IgD-negative memory B cell (primary cell): ENCODE measurements around the gene MTA3. TPM values are rescaled to one million over a fixed set of nuclear protein-coding genes. Genes with fewer than 3 reads are reported as not detected.
A peak's percentile ranks its signal among the peaks of the same experiment; 100 is the strongest.
"Not testable (repeated sequence)": the region's sequence is repeated elsewhere in the genome, so short reads cannot be mapped to it uniquely, and the experiment has no call there.

Experiments
- H3K27ac Mint-ChIP-seq, 3 donors: one replicate each; pipeline ENCODE4 v1.8.0; 2020 to 2022; ENCODE audit warnings: mild to moderate bottlenecking in 3 of 3, mixed read lengths in 3 of 3, moderate library complexity in 1 of 3
- H3K27me3 Mint-ChIP-seq: one replicate; pipeline ENCODE4 v1.8.0; 2021; ENCODE audit warnings: mixed read lengths
- H3K36me3 Mint-ChIP-seq: one replicate; pipeline ENCODE4 v1.8.0; 2020; ENCODE audit warnings: mild to moderate bottlenecking, mixed read lengths
- H3K4me1 Mint-ChIP-seq, 3 donors: one replicate each; pipeline ENCODE4 v1.8.0; 2020 to 2022; ENCODE audit warnings: mixed read lengths in 3 of 3, mild to moderate bottlenecking in 1 of 3
- H3K4me3 Mint-ChIP-seq, 4 donors: one replicate each; pipeline ENCODE4 v1.8.0; 2020 to 2022; ENCODE audit warnings: mild to moderate bottlenecking in 4 of 4, mixed read lengths in 4 of 4, moderate library complexity in 3 of 4
- H3K9me3 Mint-ChIP-seq, 3 donors: one replicate each; pipeline ENCODE4 v1.8.0; 2020 to 2021; ENCODE audit warnings: mixed read lengths in 3 of 3, mild to moderate bottlenecking in 1 of 3
- polyA plus RNA-seq: library from polyadenylated mRNA; unstranded; fragments of 300-500 nt; fragmentation: Illumina TruSeq; gene quantifications from one replicate; pipeline ENCODE4 v1.2.3, GENCODE V29; 2021

The MTA3 gene
- polyA plus RNA-seq, 1 donor from 2014 or later: 8.8 TPM

DNA sequence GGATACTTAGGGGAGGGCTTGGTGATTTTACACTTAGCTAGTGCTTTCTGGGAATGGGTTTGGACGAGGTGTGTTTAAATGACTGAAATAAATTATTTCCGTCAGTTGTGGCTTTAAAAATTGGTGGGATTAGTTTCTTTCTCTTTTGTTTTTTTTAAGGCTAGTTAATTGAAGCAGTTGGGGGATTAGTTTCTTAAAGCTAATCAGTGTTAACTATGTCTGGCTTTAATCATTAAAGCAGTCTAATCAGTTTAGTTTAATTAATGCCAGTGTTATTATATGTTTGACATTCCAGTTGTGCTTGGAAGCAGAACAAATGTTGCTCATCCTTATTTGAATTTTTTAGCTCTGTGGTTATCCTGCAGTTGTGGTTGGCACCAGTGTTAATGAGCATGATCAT, 10.2 kb downstream of the MTA3 start:
- Mint-ChIP-seq H3K4me1 (peaks cover 3 to 7% (median 5%) of the 10 kb centered on the region in 3 donors), H3K27ac (peak overlapping the region in 1 of 3 donors; percentile 60), H3K4me3 (no peak overlapping the region), H3K9me3 (no peaks in the 10 kb centered on the region), H3K36me3 (peaks cover 18% of the 10 kb centered on the region), H3K27me3 (no peaks in the 10 kb centered on the region)

DNA sequence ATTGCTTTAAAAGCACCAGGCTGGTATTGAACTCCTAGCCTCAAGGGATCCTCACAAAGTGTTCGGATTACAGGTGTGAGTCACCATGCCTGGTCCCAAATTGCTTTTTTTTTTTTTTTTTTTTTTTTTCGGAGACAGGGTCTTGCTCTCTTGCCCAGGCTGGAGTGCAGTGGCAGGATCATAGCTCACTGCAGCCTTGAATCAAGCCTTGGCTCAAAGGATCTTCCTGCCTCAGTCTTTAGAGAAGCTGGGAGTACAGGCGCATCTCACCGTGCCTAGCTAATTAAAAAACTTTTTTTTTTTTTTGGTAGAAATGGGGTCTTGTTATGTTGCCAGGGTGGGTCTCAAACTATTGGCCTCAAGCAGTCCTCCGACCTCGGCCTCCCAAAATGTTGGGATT, 12.8 kb downstream of the MTA3 start:
- Mint-ChIP-seq H3K27me3 (no peaks in the 10 kb centered on the region), H3K27ac (no peak overlapping the region), H3K4me3 (no peak overlapping the region), H3K9me3 (no peaks in the 10 kb centered on the region), H3K4me1 (peaks cover 0 to 4% (median 0%) of the 10 kb centered on the region in 3 donors), H3K36me3 (peaks cover 16% of the 10 kb centered on the region)

DNA sequence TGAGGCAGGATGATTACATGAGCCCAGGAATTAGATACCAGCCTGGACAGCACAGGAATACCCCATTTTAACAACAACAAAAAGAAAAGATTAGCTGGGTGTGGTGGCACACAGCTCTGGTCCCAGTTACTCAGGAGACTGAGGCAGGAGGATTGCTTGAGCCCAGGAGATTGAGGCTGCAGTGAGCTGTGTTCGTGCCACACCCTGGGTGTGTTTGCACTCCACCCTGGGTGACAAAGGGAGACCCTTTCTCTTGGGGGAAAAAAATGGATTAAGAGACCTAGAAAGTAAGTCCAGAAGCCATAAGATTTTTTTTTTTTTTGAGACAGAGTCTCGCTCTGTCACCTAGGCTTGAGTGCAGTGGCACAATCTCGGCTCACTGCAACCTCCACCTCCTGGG, 16.2 kb downstream of the MTA3 start:
- H3K27ac Mint-ChIP-seq, H3K4me3 Mint-ChIP-seq, H3K27me3 Mint-ChIP-seq, H3K4me1 Mint-ChIP-seq, H3K36me3 Mint-ChIP-seq, H3K9me3 Mint-ChIP-seq: not testable (repeated sequence)

DNA sequence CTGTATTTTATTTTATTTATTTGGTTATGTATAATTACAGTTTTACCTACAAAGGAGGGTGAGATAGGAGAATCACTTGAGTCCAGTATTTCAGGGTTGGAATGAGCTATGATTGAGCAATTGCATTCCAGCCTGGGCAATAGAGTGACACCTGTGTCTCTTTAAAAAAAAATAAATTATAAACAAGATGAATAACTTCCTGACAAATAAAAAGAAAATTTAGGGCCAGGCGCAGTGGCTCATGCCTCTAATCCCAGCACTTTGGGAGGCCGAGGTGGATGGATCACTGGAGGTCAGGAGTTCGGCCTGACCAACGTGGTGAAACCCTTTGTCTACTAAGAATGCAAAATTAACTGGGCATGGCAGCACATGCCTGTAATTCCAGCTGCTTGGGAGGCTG, 17.3 kb downstream of the MTA3 start:
- peaks cover 9% of the 10 kb centered on the region for H3K36me3 Mint-ChIP-seq
- H3K27me3 Mint-ChIP-seq: no peaks in the 10 kb centered on the region
- peaks cover 10 to 16% (median 12%) of the 10 kb centered on the region in 3 donors for H3K4me1 Mint-ChIP-seq
- H3K27ac Mint-ChIP-seq: no peak overlapping the region
- H3K4me3 Mint-ChIP-seq: no peak overlapping the region
- no peaks in the 10 kb centered on the region for H3K9me3 Mint-ChIP-seq

DNA sequence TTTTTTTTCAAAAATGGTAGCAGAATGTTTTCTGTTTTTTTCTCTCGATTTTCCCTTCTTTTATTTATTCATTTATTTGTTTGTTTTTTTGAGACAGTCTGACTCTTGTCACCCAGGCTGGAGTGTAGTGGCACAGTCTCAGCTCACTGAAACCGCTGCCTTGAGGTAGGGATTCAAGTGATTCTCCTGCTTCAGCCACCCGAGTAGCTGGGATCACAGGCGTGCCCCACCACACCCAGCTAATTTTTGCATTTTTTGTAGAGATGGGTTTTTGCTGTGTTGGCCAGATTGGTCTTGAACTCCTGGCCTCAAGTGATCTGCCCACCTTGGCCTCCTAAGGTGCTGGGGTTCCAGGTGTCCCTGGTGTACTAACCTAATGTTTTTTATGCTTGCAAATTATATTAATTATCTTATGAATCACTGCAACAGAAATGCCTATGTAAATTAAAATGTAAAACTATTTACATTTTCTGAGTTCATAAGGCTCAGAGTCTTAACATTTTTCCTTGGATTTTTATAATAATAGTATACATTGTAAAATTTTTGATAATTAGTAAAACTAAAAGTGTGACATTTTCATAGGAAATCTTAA, 19.2 kb downstream of the MTA3 start:
- Mint-ChIP-seq H3K36me3 (peaks cover 10% of the 10 kb centered on the region), H3K4me3 (no peak overlapping the region), H3K4me1 (peaks cover 11 to 18% (median 13%) of the 10 kb centered on the region in 3 donors), H3K27me3 (no peaks in the 10 kb centered on the region), H3K9me3 (no peaks in the 10 kb centered on the region), H3K27ac (no peak overlapping the region)

DNA sequence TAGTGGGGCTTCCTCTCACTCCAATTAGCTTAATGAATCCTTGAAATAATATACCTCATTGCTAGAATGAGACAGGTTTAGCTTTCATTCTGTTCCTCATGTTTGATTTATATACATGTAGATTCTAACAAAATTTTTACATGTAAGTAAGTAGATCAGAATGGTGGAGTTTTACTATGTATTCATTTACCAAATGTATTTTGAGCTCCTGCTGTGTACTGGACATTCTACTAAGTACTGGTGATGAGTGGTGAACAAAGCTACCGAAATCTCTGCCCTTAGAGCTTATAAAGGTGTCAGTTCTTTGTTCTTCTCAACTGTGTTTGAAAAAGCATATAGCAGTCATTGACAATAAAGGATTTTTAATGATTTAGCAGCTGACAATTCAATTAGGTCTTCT, 19.7 kb downstream of the MTA3 start:
- no peaks in the 10 kb centered on the region for H3K9me3 Mint-ChIP-seq
- H3K4me1 Mint-ChIP-seq: peaks cover 11 to 18% (median 13%) of the 10 kb centered on the region in 3 donors
- H3K36me3 Mint-ChIP-seq: peaks cover 10% of the 10 kb centered on the region
- H3K4me3 Mint-ChIP-seq: no peak overlapping the region
- peak overlapping the region in 1 of 3 donors; percentile 50 for H3K27ac Mint-ChIP-seq
- no peaks in the 10 kb centered on the region for H3K27me3 Mint-ChIP-seq

DNA sequence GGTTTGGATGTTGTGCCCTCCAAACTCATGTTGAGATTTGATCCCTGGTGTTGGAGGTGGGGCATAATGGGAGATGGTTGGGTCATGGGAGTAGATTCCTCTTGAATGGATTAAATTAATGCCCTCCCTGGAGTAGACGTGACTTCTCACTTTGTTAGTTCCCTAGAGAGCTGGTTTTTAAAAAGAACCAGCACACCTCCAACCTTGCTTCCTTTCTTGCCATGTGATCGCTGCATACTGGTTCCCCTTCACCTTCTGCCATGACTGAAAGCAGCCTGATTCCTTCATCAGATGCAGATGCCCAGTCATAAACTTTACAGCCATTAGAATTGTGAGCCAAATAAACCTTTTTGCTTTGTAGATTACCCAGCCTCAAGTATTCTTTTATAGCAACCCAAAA, 21.7 kb downstream of the MTA3 start:
- no peak overlapping the region for H3K4me3 Mint-ChIP-seq
- no peaks in the 10 kb centered on the region for H3K27me3 Mint-ChIP-seq
- no peaks in the 10 kb centered on the region for H3K9me3 Mint-ChIP-seq
- H3K27ac Mint-ChIP-seq: peak overlapping the region in 1 of 3 donors; percentile 47
- H3K36me3 Mint-ChIP-seq: peaks cover 8% of the 10 kb centered on the region
- peaks cover 9 to 18% (median 11%) of the 10 kb centered on the region in 3 donors for H3K4me1 Mint-ChIP-seq

DNA sequence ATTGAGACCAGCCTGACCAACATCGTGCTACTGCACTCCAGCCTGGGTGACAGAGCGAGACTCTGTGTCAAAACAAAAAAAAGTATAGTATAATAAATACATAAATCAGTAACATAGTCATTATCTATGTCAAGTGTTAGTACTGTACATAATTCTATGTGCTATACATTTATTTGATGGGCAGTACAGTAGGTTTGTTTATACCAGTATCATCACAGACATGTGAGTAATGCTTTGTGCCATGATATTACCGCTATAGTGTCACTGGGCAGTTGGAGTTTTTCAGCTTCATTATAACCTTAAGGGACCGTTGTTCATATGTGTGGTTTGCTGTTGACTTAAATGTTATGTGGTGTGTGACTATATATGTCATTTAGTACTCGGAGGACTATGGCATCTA, 24.9 kb downstream of the MTA3 start:
- Mint-ChIP-seq H3K27ac (no peak overlapping the region), H3K4me1 (peaks cover 9 to 16% (median 11%) of the 10 kb centered on the region in 3 donors), H3K9me3 (no peaks in the 10 kb centered on the region), H3K4me3 (no peak overlapping the region), H3K27me3 (no peaks in the 10 kb centered on the region), H3K36me3 (peaks cover 7% of the 10 kb centered on the region)

DNA sequence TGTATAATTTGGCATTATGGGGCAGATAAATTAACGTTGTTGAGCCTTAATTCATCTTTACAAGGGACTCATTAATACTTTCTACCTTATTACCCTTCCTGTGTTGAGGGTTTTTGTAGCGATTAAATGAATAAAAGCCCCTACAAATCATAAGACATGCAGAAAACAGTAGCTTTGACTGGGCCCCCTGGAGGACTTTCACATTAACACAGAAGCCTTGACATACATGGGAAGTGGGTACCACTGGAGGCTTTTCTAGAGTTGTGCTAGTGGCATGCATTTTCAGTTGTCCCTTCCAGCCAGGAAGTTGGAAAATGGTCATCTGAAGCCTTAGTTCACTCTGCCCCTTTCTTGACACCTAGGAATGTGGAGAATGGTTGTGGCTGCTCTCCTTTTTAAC, 30.2 kb downstream of the MTA3 start:
- Mint-ChIP-seq H3K4me1 (peaks cover 5 to 24% (median 7%) of the 10 kb centered on the region in 3 donors), H3K9me3 (no peaks in the 10 kb centered on the region), H3K27ac (peak overlapping the region in 2 of 3 donors; percentile 37 to 60), H3K36me3 (peaks cover 8% of the 10 kb centered on the region), H3K4me3 (peak overlapping the region in 1 of 4 donors; percentile 48), H3K27me3 (no peaks in the 10 kb centered on the region)

DNA sequence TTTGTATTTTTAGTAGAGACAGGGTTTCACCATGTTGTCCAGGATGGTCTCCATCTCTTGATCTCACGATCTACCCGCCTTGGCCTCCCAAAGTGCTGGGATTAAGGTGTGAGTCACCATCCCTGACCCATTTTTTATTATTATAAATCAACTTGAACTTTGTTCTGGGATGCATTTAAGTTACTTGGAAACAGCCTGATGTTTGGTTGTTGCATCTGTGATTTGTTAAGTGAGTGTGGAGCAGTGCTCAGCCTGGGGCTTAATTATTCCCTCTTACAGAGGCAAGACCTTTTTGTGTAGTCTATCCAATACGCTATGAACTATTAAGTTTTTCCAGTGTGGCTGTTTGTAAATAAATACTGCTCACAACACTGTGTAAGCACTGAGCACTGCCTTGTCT, 32.6 kb downstream of the MTA3 start:
- Mint-ChIP-seq H3K27me3 (no peaks in the 10 kb centered on the region), H3K4me1 (peaks cover 5 to 24% (median 7%) of the 10 kb centered on the region in 3 donors), H3K9me3 (no peaks in the 10 kb centered on the region), H3K4me3 (peak overlapping the region in 1 of 4 donors; percentile 51), H3K36me3 (peaks cover 8% of the 10 kb centered on the region), H3K27ac (peak overlapping the region in 1 of 3 donors; percentile 83)

DNA sequence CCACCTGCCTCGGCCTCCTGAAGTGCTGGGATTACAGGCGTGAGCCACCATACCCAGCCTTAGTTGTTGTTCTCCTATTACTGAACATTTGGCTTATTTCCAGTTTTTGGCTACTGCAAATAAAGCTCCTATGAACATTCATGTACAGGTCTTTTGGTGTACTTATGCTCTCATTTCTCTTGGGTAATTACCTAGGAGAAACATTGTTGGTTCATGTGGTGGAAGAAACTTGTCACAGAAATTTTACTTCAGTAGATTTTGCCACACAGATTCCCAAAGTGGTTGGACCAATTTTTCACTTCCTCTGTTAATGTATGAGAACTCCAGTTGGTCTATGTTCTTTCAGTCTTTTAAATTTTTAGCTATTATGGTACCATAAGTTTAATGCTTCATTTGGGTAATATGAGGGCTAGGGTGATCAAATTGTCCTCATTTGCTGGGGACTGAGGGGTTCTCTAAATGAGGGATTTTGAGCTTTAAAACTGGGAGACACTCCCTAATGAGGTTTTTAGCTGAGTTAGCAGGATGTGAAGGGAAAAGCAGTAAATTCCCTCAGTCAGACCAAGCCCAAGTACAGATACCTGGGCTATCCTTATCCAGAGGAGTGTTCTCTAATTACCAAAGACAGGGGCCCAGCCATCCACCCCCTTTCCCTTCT, 33.9 kb downstream of the MTA3 start:
- no peak overlapping the region for H3K27ac Mint-ChIP-seq
- no peak overlapping the region for H3K4me3 Mint-ChIP-seq
- H3K9me3 Mint-ChIP-seq: no peaks in the 10 kb centered on the region
- H3K36me3 Mint-ChIP-seq: peaks cover 8% of the 10 kb centered on the region
- H3K4me1 Mint-ChIP-seq: peaks cover 5 to 24% (median 7%) of the 10 kb centered on the region in 3 donors
- H3K27me3 Mint-ChIP-seq: no peaks in the 10 kb centered on the region

DNA sequence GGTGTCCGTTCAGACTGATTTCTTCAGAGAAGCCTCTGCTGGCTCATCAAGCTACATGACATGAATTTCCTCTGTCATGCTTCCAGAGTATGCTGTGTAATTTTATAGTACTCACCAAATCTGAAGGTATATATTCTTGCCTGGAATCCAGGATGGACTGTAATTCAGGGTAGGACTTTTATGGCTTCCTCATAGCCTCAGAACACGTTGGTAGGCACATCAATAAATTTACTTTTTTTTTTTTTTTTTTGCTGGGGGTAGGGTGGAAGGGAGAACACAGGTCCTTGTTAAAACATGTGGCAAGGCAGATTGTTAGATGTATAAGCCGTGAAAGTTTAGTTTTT, 34.4 kb downstream of the MTA3 start:
- Mint-ChIP-seq H3K36me3 (peaks cover 8% of the 10 kb centered on the region), H3K27me3 (no peaks in the 10 kb centered on the region), H3K4me1 (peaks cover 5 to 24% (median 7%) of the 10 kb centered on the region in 3 donors), H3K9me3 (no peaks in the 10 kb centered on the region), H3K27ac (no peak overlapping the region), H3K4me3 (no peak overlapping the region)

DNA sequence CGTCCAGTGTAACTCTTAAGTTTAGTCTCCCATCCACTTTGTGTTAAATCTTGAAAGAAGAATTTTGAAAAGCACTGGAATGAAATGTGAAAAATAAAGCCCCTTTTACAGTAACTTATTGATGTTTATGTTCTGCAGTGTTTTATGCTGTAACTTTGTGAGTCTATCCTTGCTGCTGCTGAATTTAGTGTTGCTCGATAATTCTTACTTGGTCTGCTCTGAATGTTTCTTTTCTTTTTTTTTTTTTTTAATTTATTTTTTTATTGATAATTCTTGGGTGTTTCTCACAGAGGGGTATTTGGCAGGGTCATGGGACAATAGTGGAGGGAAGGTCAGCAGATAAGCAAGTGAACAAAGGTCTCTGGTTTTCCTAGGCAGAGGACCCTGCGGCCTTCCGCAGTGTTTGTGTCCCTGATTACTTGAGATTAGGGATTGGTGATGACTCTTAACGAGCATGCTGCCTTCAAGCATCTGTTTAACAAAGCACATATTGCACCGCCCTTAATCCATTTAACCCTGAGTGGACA, 36.0 kb downstream of the MTA3 start:
- H3K27ac Mint-ChIP-seq, H3K27me3 Mint-ChIP-seq, H3K36me3 Mint-ChIP-seq, H3K4me3 Mint-ChIP-seq, H3K9me3 Mint-ChIP-seq: not testable (repeated sequence)
- peaks cover 5 to 17% (median 7%) of the 10 kb centered on the region in 3 donors for H3K4me1 Mint-ChIP-seq

DNA sequence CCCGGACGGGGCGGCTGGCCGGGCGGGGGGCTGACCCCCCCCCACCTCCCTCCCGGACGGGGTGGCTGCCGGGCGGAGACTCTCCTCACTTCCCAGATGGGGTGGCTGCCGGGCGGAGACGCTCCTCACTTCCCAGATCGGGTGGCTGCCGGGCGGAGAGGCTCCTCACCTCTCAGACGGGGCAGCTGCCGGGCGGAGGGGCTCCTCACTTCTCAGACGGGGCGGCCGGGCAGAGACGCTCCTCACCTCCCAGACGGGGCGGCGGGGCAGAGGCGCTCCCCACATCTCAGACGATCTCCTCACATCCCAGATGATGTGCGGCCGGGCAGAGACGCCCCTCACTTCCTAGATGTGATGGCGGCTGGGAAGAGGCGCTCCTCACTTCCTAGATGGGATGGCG, 37.7 kb downstream of the MTA3 start:
- not testable (repeated sequence) for H3K9me3 Mint-ChIP-seq, H3K4me1 Mint-ChIP-seq, H3K36me3 Mint-ChIP-seq, H3K27me3 Mint-ChIP-seq, H3K4me3 Mint-ChIP-seq, H3K27ac Mint-ChIP-seq

DNA sequence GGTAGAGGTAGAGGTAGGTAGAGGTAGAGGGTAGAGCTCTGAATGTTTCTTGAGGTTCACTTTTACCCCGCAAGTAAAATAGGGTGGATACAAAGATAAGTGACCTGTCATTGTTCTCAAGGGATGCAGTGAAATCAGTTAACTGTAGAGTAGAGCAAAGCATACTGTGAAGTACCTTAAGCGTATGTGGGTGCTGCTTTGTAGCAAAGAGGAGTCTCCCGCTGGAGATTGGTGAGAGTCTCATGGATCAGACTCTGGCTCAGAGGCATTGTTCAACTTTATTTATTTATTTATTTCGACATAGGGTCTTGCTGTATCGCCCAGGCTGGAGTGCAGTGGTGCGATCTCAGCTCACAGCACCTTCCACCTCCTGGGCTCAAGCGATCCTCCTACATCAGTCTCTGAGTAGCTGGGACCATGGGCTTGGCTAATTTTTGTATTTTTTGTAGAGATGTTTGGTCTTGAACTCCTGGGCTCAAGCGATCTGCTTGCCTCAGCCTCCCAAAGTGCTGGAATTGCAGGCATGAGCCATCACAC, 38.7 kb downstream of the MTA3 start:
- Mint-ChIP-seq H3K9me3 (no peaks in the 10 kb centered on the region), H3K4me3 (no peak overlapping the region), H3K4me1 (peaks cover 0 to 6% (median 0%) of the 10 kb centered on the region in 3 donors), H3K36me3 (peaks cover 12% of the 10 kb centered on the region), H3K27me3 (no peaks in the 10 kb centered on the region), H3K27ac (peak overlapping the region in 1 of 3 donors; percentile 47)
